HCT116 (cell line): Measurements from ENCODE around the gene CENPX. TPM values are rescaled to one million over a fixed set of nuclear protein-coding genes. Genes with fewer than 3 reads are reported as not detected.

Experiments
- ATAC-seq: fragments of 200-7000 bp; cut with Tn5 transposase; 2 replicates; pipeline ENCODE4 v1.9.1; 2020; ENCODE audit warnings: mild to moderate bottlenecking, moderate library complexity
- BruUV-seq: library from RNA; stranded (reverse); fragments of 400-500 nt; replicated peaks from 2 replicates; lab custom pipeline; 2021; lab: Mats Ljungman, UMichigan
- CTCF ChIA-PET: fragments of 300-600 bp; sonication (Branson Sonifier 250); formaldehyde crosslinking; loops from one replicate; lab custom pipeline; 2021; ENCODE audit warnings: antibody characterized with exemption; lab: Charles Lee
- POLR2A ChIA-PET: fragments of 300-600, 350-600 bp; sonication (Branson Sonifier 250); formaldehyde crosslinking; loops from one replicate; lab custom pipeline; 2021; ENCODE audit warnings: antibody characterized with exemption; lab: Charles Lee
- RAD21 ChIA-PET, 2 experiments: fragments of 300-600 bp; sonication (Branson Sonifier 250); formaldehyde crosslinking; loops; one replicate each; lab custom pipeline; 2023; ENCODE audit warnings: low total read pairs in 2 of 2; ENCODE audit not compliant: uncharacterized antibody in 2 of 2, unreplicated experiment in 2 of 2, low non-redundant PET in 1 of 2; lab: Charles Lee
- DNase-seq: peaks from one replicate; pipeline ENCODE4 v3.0.0-alpha.2; 2010; ENCODE audit warnings: low read depth, low spot score
- H2AFZ ChIP-seq: fragments of 200-600 bp; shearing (Covaris generic), sonication (generic); 2 replicates; pipeline ENCODE4 v1.6.1; 2017; ENCODE audit warnings: low read depth, mixed run types, mixed read lengths, antibody characterized with exemption, low read length; ENCODE audit not compliant: poor library complexity, severe bottlenecking
- H3K27ac ChIP-seq: 2 replicates; pipeline ENCODE4 v1.5.1; 2012; ENCODE audit warnings: low read depth, low read length
- H3K27me3 ChIP-seq: fragments of 200-600 bp; sonication (generic); 2 replicates; pipeline ENCODE4 v1.6.1; 2016; ENCODE audit warnings: mixed run types, low read length, mixed read lengths; ENCODE audit not compliant: insufficient read depth
- H3K36me3 ChIP-seq, 2 experiments: fragments of 200-500 bp in 1 of 2; fragments of 200-600 bp in 1 of 2; sonication (Bioruptor generic) in 1 of 2; sonication (generic) in 1 of 2; 2 replicates each; pipeline versions ENCODE4 v1.5.1 to v1.6.1; 2014 to 2016; ENCODE audit warnings: low read length in 2 of 2, inconsistent platforms in 1 of 2, mixed read lengths in 1 of 2, mixed run types in 1 of 2; ENCODE audit not compliant: insufficient read depth in 2 of 2, control insufficient read depth in 1 of 2
- H3K4me1 ChIP-seq, 2 experiments: fragments of 200-600 bp in 1 of 2; sonication (generic) in 1 of 2; 2 replicates each; pipeline versions ENCODE4 v1.5.1 to v1.6.1; 2012 to 2017; ENCODE audit warnings: low read length in 2 of 2, inconsistent platforms in 1 of 2, mild to moderate bottlenecking in 1 of 2, mixed read lengths in 1 of 2, mixed run types in 1 of 2, moderate library complexity in 1 of 2; ENCODE audit not compliant: insufficient read depth in 2 of 2, control insufficient read depth in 1 of 2
- H3K4me2 ChIP-seq: fragments of 200-600 bp; sonication (generic); 2 replicates; pipeline ENCODE4 v1.6.1; 2017; ENCODE audit warnings: mixed run types, low read length, mixed read lengths
- H3K4me3 ChIP-seq, 2 experiments: fragments of 200-600 bp in 1 of 2; sonication (generic) in 1 of 2; replicated peaks in 1 of 2; 2 replicates each; pipeline ENCODE4 v1.5.1; 2011 to 2016; ENCODE audit warnings: low read length in 2 of 2, control low read depth in 1 of 2, low read depth in 1 of 2, mild to moderate bottlenecking in 1 of 2, mixed read lengths in 1 of 2, mixed run types in 1 of 2
- H3K79me2 ChIP-seq: fragments of 200-600 bp; sonication (generic); 2 replicates; pipeline ENCODE4 v1.6.1; 2017; ENCODE audit warnings: mild to moderate bottlenecking, mixed run types, low read length, moderate library complexity, mixed read lengths; ENCODE audit not compliant: insufficient read depth
- H3K9ac ChIP-seq: fragments of 200-600 bp; sonication (generic); 2 replicates; pipeline ENCODE4 v1.6.1; 2016; ENCODE audit warnings: low read length, mixed read lengths
- H3K9me2 ChIP-seq: fragments of 200-600 bp; sonication (generic), shearing (Covaris generic); 2 replicates; pipeline ENCODE4 v1.6.1; 2017; ENCODE audit warnings: mixed run types, mild to moderate bottlenecking, moderate library complexity; ENCODE audit not compliant: insufficient read depth
- H3K9me3 ChIP-seq, 2 experiments: fragments of 200-500 bp in 1 of 2; fragments of 200-600 bp in 1 of 2; sonication (Bioruptor generic) in 1 of 2; sonication (generic) in 1 of 2; 2 replicates each; pipeline ENCODE4 v1.6.1; 2014 to 2017; ENCODE audit warnings: low read length in 2 of 2, mixed read lengths in 2 of 2, inconsistent platforms in 1 of 2, low read depth in 1 of 2, mild to moderate bottlenecking in 1 of 2, mixed run types in 1 of 2, moderate library complexity in 1 of 2; ENCODE audit not compliant: control insufficient read depth in 1 of 2, insufficient read depth in 1 of 2
- H4K20me1 ChIP-seq: fragments of 200-600 bp; sonication (generic), shearing (Covaris generic); 2 replicates; pipeline ENCODE4 v1.6.1; 2017; ENCODE audit warnings: mixed run types, mild to moderate bottlenecking, moderate library complexity; ENCODE audit not compliant: insufficient read depth
- EZH2phosphoT487 ChIP-seq: fragments of 200-600 bp; IDR thresholded peaks from 2 replicates; pipeline ENCODE4 v1.6.1; 2018; ENCODE audit warnings: antibody characterized with exemption, borderline replicate concordance
- POLR2A ChIP-seq: IDR thresholded peaks from 2 replicates; pipeline ENCODE4 v1.7.0; 2011; ENCODE audit warnings: borderline replicate concordance; ENCODE audit not compliant: insufficient read depth, insufficient read length; ENCODE audit errors: extremely low read depth
- POLR2AphosphoS5 ChIP-seq: IDR thresholded peaks from 2 replicates; pipeline ENCODE4 v1.6.1; 2011; ENCODE audit warnings: mild to moderate bottlenecking, low read depth, low read length, moderate library complexity
- RAD21 ChIP-seq: IDR thresholded peaks from 2 replicates; pipeline ENCODE4 v1.6.1; 2012; ENCODE audit warnings: low read depth, mild to moderate bottlenecking
- REST ChIP-seq: IDR thresholded peaks from 2 replicates; pipeline ENCODE4 v1.6.1; 2012; ENCODE audit warnings: low read depth
- SP1 ChIP-seq: IDR thresholded peaks from 2 replicates; pipeline ENCODE4 v1.6.1; 2012; ENCODE audit warnings: low read depth
- SRF ChIP-seq: IDR thresholded peaks from 2 replicates; pipeline ENCODE4 v1.6.1; 2012; ENCODE audit warnings: low read depth
- intact Hi-C: fragments of 100-400 bp; cut with micrococcal nuclease; formaldehyde crosslinking; loops from 2 replicates; pipeline ENCODE4 v1.10.0; 2022
- total RNA-seq: library from RNA; stranded (reverse); gene quantifications from one replicate; pipeline ENCODE4 v1.2.1, GENCODE V29; 2021; ENCODE audit not compliant: unreplicated experiment
- TF ChIP-seq, protein P1 (sequence below), 3 experiments: fragments of 200-600 bp in 1 of 3; sonication (generic) in 1 of 3; IDR thresholded peaks in 2 of 3; conservative IDR thresholded peaks in 1 of 3; 2 replicates each; pipeline ENCODE4 v1.5.1; 2012 to 2017; ENCODE audit warnings: low read depth in 2 of 3, low read length in 2 of 3, antibody characterized with exemption in 1 of 3, borderline replicate concordance in 1 of 3, control low read depth in 1 of 3, mild to moderate bottlenecking in 1 of 3, mixed read lengths in 1 of 3, mixed run types in 1 of 3, moderate library complexity in 1 of 3; ENCODE audit not compliant: insufficient read depth in 1 of 3
- TF ChIP-seq, protein P2 (sequence below): IDR thresholded peaks from 2 replicates; pipeline ENCODE4 v1.6.1; 2011; ENCODE audit warnings: mild to moderate bottlenecking, low read length, moderate library complexity; ENCODE audit not compliant: insufficient replicate concordance; ENCODE audit errors: extremely low read depth

Gene CENPX
- total RNA-seq, 1 experiment from 2014 or later: 184 TPM

GRCh38 chr17:81990836-81991683, 31.6 kb downstream of the CENPX start:
- peaks cover 10 to 11% of the 10 kb centered on the region in 2 experiments; a peak in 3 of 4 replicates for H3K4me1 ChIP-seq
- DNase-seq (no peak), ATAC-seq (no peak; the same call in 1 of the 2 replicates)
- peak overlapping the region; percentile 34; the same call in 1 of the 2 replicates for H3K27ac ChIP-seq
- ChIA-PET POLR2A (no interaction called here), CTCF (no interaction called here), RAD21 (no interaction called here)
- no peaks in the 10 kb centered on the region for H3K27me3 ChIP-seq
- H3K9me3 ChIP-seq: no peaks in the 10 kb centered on the region
- no peak overlapping the region for H3K9ac ChIP-seq
- H3K79me2 ChIP-seq: no peaks in the 10 kb centered on the region
- no peaks in the 10 kb centered on the region; a peak in 1 of 4 replicates for H3K36me3 ChIP-seq
- no TSS peak for BruUV-seq
- H2AFZ ChIP-seq: no peak overlapping the region
- peak overlapping the region; percentile 2; the same call in 1 of the 2 replicates for H3K4me2 ChIP-seq
- H3K9me2 ChIP-seq: no peaks in the 10 kb centered on the region
- H4K20me1 ChIP-seq: no peaks in the 10 kb centered on the region
- H3K4me3 ChIP-seq: no peak overlapping the region
- no peak for TF ChIP-seq EZH2phosphoT487
- TF ChIP-seq SP1: no peak
- intact Hi-C loops: no loop called here

- ATAC-seq (no peak), DNase-seq (no peak)
- H2AFZ ChIP-seq: no peak overlapping the region
- no peaks in the 10 kb centered on the region for H3K79me2 ChIP-seq
- H3K4me2 ChIP-seq: no peak overlapping the region
- H3K9ac ChIP-seq: no peak overlapping the region
- no TSS peak for BruUV-seq
- peaks cover 13 to 16% of the 10 kb centered on the region in 2 experiments; a peak in 3 of 4 replicates for H3K36me3 ChIP-seq
- no peak overlapping the region for H3K4me3 ChIP-seq
- no peaks in the 10 kb centered on the region for H3K27me3 ChIP-seq
- no peaks in the 10 kb centered on the region for H3K9me3 ChIP-seq
- H3K9me2 ChIP-seq: no peaks in the 10 kb centered on the region
- ChIA-PET RAD21 (no interaction called here), CTCF (no interaction called here), POLR2A (no interaction called here)
- H4K20me1 ChIP-seq: no peaks in the 10 kb centered on the region
- no peak overlapping the region for H3K27ac ChIP-seq
- intact Hi-C loops: no loop called here
- peaks cover 10 to 11% of the 10 kb centered on the region in 2 experiments; a peak in 3 of 4 replicates for H3K4me1 ChIP-seq
- no peak for TF ChIP-seq RAD21
- TF ChIP-seq REST: no peak
- no peak for TF ChIP-seq SRF
- TF ChIP-seq, protein P1, sequence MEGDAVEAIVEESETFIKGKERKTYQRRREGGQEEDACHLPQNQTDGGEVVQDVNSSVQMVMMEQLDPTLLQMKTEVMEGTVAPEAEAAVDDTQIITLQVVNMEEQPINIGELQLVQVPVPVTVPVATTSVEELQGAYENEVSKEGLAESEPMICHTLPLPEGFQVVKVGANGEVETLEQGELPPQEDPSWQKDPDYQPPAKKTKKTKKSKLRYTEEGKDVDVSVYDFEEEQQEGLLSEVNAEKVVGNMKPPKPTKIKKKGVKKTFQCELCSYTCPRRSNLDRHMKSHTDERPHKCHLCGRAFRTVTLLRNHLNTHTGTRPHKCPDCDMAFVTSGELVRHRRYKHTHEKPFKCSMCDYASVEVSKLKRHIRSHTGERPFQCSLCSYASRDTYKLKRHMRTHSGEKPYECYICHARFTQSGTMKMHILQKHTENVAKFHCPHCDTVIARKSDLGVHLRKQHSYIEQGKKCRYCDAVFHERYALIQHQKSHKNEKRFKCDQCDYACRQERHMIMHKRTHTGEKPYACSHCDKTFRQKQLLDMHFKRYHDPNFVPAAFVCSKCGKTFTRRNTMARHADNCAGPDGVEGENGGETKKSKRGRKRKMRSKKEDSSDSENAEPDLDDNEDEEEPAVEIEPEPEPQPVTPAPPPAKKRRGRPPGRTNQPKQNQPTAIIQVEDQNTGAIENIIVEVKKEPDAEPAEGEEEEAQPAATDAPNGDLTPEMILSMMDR (IDR thresholded peaks at IDR 0.05 in 2 of 3, conservative IDR thresholded peaks at IDR 0.05 in 1 of 3; ENCODE audit: borderline replicate concordance in 1 of 3, insufficient read depth in 1 of 3, low read depth in 2 of 3, low read length in 2 of 3): no peak
- no peak for TF ChIP-seq POLR2AphosphoS5
- TF ChIP-seq, protein P2, sequence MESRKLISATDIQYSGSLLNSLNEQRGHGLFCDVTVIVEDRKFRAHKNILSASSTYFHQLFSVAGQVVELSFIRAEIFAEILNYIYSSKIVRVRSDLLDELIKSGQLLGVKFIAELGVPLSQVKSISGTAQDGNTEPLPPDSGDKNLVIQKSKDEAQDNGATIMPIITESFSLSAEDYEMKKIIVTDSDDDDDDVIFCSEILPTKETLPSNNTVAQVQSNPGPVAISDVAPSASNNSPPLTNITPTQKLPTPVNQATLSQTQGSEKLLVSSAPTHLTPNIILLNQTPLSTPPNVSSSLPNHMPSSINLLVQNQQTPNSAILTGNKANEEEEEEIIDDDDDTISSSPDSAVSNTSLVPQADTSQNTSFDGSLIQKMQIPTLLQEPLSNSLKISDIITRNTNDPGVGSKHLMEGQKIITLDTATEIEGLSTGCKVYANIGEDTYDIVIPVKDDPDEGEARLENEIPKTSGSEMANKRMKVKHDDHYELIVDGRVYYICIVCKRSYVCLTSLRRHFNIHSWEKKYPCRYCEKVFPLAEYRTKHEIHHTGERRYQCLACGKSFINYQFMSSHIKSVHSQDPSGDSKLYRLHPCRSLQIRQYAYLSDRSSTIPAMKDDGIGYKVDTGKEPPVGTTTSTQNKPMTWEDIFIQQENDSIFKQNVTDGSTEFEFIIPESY: no peak
- no peak for TF ChIP-seq POLR2A
Measured at GRCh38 chr17:81987161-81987770, 35.4 kb downstream of the CENPX start.
